MCF 10A (cell line): ENCODE data around the gene LYRM7. TPM values are rescaled to one million over a fixed set of nuclear protein-coding genes. Genes with fewer than 3 reads are reported as not detected.

Experiments
- BruUV-seq: library from RNA; stranded (reverse); fragments of 400-500 nt; replicated peaks from 2 replicates; lab custom pipeline; 2021; lab: Mats Ljungman, UMichigan
- CTCF ChIA-PET: fragments of 300-600 bp; sonication (Branson Sonifier 250); formaldehyde crosslinking; extraction: SDS; loops from one replicate; lab custom pipeline; 2021; ENCODE audit warnings: antibody characterized with exemption, inconsistent platforms; lab: Yijun Ruan, JAX
- POLR2A ChIA-PET: fragments of 300-600, 350-650 bp; sonication (Branson Sonifier 250); formaldehyde crosslinking; extraction: SDS; loops from one replicate; lab custom pipeline; 2020; ENCODE audit warnings: antibody characterized with exemption, inconsistent platforms; lab: Yijun Ruan, JAX
- DNase-seq: peaks from one replicate; pipeline ENCODE4 v3.0.0-alpha.2; 2018; ENCODE audit not compliant: unreplicated experiment
- H3K27ac Mint-ChIP-seq: one replicate; pipeline ENCODE4 v1.8.0; 2022; ENCODE audit warnings: mild to moderate bottlenecking, low read depth, mixed read lengths; ENCODE audit not compliant: unreplicated experiment
- H3K27me3 Mint-ChIP-seq: one replicate; pipeline ENCODE4 v1.8.0; 2022; ENCODE audit warnings: mixed read lengths; ENCODE audit not compliant: insufficient read depth, unreplicated experiment
- H3K36me3 Mint-ChIP-seq: one replicate; pipeline ENCODE4 v1.8.0; 2022; ENCODE audit warnings: mild to moderate bottlenecking, moderate library complexity, mixed read lengths; ENCODE audit not compliant: insufficient read depth, unreplicated experiment
- H3K4me1 Mint-ChIP-seq: one replicate; pipeline ENCODE4 v1.8.0; 2022; ENCODE audit warnings: mixed read lengths; ENCODE audit not compliant: insufficient read depth, unreplicated experiment
- H3K4me3 Mint-ChIP-seq: one replicate; pipeline ENCODE4 v1.8.0; 2022; ENCODE audit warnings: mild to moderate bottlenecking, moderate library complexity, mixed read lengths; ENCODE audit not compliant: unreplicated experiment
- H3K9me3 Mint-ChIP-seq: one replicate; pipeline ENCODE4 v1.8.0; 2022; ENCODE audit warnings: mixed read lengths; ENCODE audit not compliant: unreplicated experiment
- intact Hi-C: fragments of 100-400 bp; cut with micrococcal nuclease; formaldehyde crosslinking; loops from 2 replicates; pipeline ENCODE4 v1.14.1; 2022
- total RNA-seq: library from RNA; stranded (reverse); gene quantifications from 2 replicates; pipeline ENCODE4 v1.2.3, GENCODE V29; 2022
- TF ChIP-seq, protein P1 (sequence below): fragments of 200-600 bp; IDR thresholded peaks from one replicate; pipeline ENCODE4 v1.8.0; 2022; ENCODE audit warnings: antibody characterized with exemption, mild to moderate bottlenecking; ENCODE audit not compliant: unreplicated experiment

Gene LYRM7
- total RNA-seq, 1 experiment from 2014 or later: 18.2 TPM

DNA sequence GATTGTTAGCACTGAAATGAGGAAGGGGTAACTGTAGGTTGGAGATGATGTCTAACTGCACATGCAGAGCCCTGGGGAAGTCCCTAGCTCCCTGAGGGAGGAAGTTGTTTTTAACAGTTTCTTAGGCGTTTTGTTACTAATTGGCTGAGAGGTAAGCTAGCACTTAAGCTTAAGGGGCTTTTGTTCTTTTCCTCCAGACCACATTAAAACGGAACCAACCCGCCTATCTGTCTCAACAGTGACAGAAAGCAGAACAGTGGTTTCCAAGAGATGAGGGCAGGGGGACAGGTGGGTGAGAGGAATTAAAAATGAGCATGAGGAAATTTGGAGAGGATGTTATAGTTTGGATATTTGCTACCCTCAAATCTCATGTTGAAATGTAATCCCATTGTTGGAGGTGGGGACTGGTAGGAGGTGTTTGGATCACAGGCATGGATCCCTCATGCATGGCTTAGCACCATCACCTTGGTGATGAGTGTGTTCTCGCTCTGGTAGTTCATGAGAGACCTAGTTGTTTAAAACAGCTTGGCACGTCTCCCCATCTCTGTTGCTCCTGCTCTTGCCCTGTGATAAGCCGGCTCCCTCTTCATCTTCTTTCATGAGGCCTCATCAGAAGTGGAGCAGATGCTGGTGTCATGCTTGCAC lies 38.9 kb downstream of the LYRM7 start:
- Mint-ChIP-seq H3K4me3 (no peak overlapping the region), H3K9me3 (no peaks in the 10 kb centered on the region)
- CTCF ChIA-PET: interaction anchor here (1.1 kb wide), 1 partner anchor 55 kb away, joined by 4 read pairs; no protein-coding TSS in a partner anchor

DNA sequence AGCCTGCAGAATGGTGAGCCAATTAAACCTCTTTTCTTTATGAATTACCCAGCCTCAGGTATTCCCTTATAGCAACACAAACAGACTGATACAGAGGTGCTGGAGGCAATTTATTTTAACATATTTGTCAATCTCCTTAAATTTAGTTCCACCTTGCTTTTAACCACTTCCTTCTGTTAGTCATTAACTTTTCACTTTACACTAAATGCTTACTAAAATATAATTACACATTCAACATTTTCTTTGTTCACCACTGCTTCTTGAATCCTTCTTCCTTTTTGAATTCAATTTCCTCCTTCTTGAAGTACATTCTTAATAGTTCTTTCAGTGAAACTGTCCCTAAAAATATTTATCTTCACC lies 39.4 kb downstream of the LYRM7 start:
- intact Hi-C loops: no loop called here
- ChIA-PET POLR2A (no interaction called here), CTCF (no interaction called here)
- Mint-ChIP-seq H3K9me3 (no peaks in the 10 kb centered on the region), H3K4me1 (no peaks in the 10 kb centered on the region), H3K4me3 (no peak overlapping the region), H3K27ac (no peak overlapping the region), H3K36me3 (no peaks in the 10 kb centered on the region), H3K27me3 (no peaks in the 10 kb centered on the region)
- no TSS peak for BruUV-seq
- DNase-seq: no peak
- TF ChIP-seq, protein P1, sequence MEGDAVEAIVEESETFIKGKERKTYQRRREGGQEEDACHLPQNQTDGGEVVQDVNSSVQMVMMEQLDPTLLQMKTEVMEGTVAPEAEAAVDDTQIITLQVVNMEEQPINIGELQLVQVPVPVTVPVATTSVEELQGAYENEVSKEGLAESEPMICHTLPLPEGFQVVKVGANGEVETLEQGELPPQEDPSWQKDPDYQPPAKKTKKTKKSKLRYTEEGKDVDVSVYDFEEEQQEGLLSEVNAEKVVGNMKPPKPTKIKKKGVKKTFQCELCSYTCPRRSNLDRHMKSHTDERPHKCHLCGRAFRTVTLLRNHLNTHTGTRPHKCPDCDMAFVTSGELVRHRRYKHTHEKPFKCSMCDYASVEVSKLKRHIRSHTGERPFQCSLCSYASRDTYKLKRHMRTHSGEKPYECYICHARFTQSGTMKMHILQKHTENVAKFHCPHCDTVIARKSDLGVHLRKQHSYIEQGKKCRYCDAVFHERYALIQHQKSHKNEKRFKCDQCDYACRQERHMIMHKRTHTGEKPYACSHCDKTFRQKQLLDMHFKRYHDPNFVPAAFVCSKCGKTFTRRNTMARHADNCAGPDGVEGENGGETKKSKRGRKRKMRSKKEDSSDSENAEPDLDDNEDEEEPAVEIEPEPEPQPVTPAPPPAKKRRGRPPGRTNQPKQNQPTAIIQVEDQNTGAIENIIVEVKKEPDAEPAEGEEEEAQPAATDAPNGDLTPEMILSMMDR: no peak

More for the DNA sequence above, 38.9 kb downstream of the LYRM7 start:
- DNase-seq: no peak
- no TSS peak for BruUV-seq
- TF ChIP-seq, protein P1: no peak
- H3K36me3 Mint-ChIP-seq: no peaks in the 10 kb centered on the region
- POLR2A ChIA-PET: interaction anchor here (1.0 to 1.2 kb wide), 2 partner anchors 12 to 54 kb away, joined by 3 to 4 read pairs; partner anchors contain the start of gene CDC42SE2
- intact Hi-C loops: no loop called here
- H3K4me1 Mint-ChIP-seq: no peaks in the 10 kb centered on the region
- H3K27ac Mint-ChIP-seq: no peak overlapping the region
- no peaks in the 10 kb centered on the region for H3K27me3 Mint-ChIP-seq

DNA sequence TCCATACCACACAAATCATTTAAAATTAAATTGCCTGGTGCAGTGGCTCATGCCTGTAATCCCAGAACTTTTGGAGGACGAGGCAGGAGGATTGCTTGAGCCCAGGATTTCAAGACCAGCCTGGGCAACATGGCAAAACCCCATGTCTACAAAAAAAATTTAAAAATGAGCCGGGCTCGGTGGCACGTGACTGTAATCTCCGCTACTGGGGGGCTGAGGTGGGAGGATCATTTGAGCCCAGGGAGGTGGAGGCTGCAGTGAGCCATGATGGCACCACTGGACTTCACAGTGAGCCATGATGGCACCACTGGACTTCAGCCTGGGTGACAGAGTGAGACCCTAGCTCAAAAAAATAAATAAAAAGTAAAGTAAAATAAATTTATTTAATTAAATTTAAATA lies 40.9 kb downstream of the LYRM7 start:
- no TSS peak for BruUV-seq
- H3K9me3 Mint-ChIP-seq: no peaks in the 10 kb centered on the region
- no peak overlapping the region for H3K4me3 Mint-ChIP-seq
- H3K27ac Mint-ChIP-seq: no peak overlapping the region
- TF ChIP-seq, protein P1: no peak
- intact Hi-C loops: no loop called here
- POLR2A ChIA-PET: interaction anchor here (0.6 to 1.1 kb wide), 2 partner anchors 13 to 48 kb away, joined by 3 to 4 read pairs; no protein-coding TSS in a partner anchor
- H3K27me3 Mint-ChIP-seq: no peaks in the 10 kb centered on the region
- CTCF ChIA-PET: interaction anchor here (0.7 kb wide), 2 partner anchors 18 to 215 kb away, joined by 3 to 5 read pairs; no protein-coding TSS in a partner anchor
- H3K36me3 Mint-ChIP-seq: no peaks in the 10 kb centered on the region
- H3K4me1 Mint-ChIP-seq: no peaks in the 10 kb centered on the region
- no peak for DNase-seq

DNA sequence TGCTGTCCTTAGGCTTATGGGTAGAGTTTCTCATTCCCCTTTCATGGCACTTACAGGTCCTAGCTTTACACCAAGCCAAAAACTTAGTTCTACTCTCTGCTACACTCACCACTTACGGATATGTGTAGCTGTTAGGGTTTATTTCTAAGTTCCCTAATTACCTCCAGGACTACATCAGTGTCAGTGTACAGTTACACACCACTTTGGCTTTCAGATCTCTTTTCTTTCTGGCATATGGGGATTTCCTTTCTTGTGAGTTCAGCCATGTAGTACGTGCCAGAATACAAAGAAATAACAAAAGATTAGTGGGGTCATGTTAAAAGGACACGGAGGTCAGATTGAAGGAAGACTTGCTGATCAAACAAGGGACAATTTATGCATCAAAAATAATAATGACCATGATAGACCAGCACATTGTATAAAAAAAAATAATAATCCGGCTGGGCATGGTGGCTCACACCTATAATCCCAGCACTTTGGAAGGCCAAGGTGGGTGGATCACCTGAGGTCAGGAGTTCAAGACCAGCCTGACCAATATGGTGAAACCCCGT lies 41.8 kb downstream of the LYRM7 start:
- ChIA-PET CTCF (interaction anchor here (0.6 to 1.1 kb wide), 2 partner anchors 10 to 169 kb away, joined by 3 read pairs; no protein-coding TSS in a partner anchor), POLR2A (interaction anchor here (0.7 to 1.2 kb wide), 3 partner anchors 14 to 26 kb away, joined by 3 to 5 read pairs (median 3); no protein-coding TSS in a partner anchor)

More for the DNA sequence above, 41.8 kb downstream of the LYRM7 start:
- DNase-seq: no peak
- intact Hi-C loops: no loop called here
- Mint-ChIP-seq H3K36me3 (no peaks in the 10 kb centered on the region), H3K9me3 (no peaks in the 10 kb centered on the region), H3K27ac (no peak overlapping the region), H3K4me3 (no peak overlapping the region), H3K4me1 (no peaks in the 10 kb centered on the region), H3K27me3 (no peaks in the 10 kb centered on the region)
- BruUV-seq: no TSS peak
- TF ChIP-seq, protein P1: no peak
